HepG2 (cell line): Measurements from ENCODE around the gene ORMDL2. TPM values are rescaled to one million over a fixed set of nuclear protein-coding genes. Genes with fewer than 3 reads are reported as not detected.

ENCODE experiments used
- AGO1 ChIP-seq: fragments of 200-400 bp; formaldehyde crosslinking; IDR thresholded peaks from 2 replicates; pipeline ENCODE4 v1.6.1; 2017; ENCODE audit warnings: mild to moderate bottlenecking, low read depth, low read length, moderate library complexity; ENCODE audit not compliant: poor library complexity, severe bottlenecking
- FOXO4 ChIP-seq: sonication (generic); formaldehyde crosslinking; conservative IDR thresholded peaks from 2 replicates; pipeline ENCODE4 v1.8.1; 2023; ENCODE audit warnings: missing genetic modification reagents
- KDM6A ChIP-seq: IDR thresholded peaks from 2 replicates; pipeline ENCODE4 v1.6.1; 2016; ENCODE audit warnings: low read depth
- MED8 ChIP-seq: sonication (generic); formaldehyde crosslinking; IDR thresholded peaks from 2 replicates; pipeline ENCODE4 v1.8.1; 2023; ENCODE audit warnings: mild to moderate bottlenecking, missing genetic modification reagents; ENCODE audit not compliant: insufficient replicate concordance
- MIER3 ChIP-seq: IDR thresholded peaks from 2 replicates; pipeline ENCODE4 v1.6.1; 2016; ENCODE audit warnings: missing compliant biosample characterization, borderline replicate concordance
- POGZ ChIP-seq: sonication (generic); formaldehyde crosslinking; IDR thresholded peaks from 2 replicates; pipeline ENCODE4 v1.4.0; 2020; ENCODE audit warnings: mild to moderate bottlenecking, missing genetic modification reagents
- POLR2A ChIP-seq, 2 experiments: IDR thresholded peaks; 2 replicates each; pipeline ENCODE4 v1.6.1; 2011; ENCODE audit warnings: low read depth in 2 of 2, low read length in 2 of 2, mild to moderate bottlenecking in 1 of 2, moderate library complexity in 1 of 2; ENCODE audit not compliant: insufficient read depth in 1 of 2
- RBFOX2 ChIP-seq: fragments of 200-400 bp; formaldehyde crosslinking; IDR thresholded peaks from 2 replicates; pipeline ENCODE4 v1.6.1; 2017; ENCODE audit warnings: low read depth, mild to moderate bottlenecking, low read length
- SCMH1 ChIP-seq: sonication (generic); formaldehyde crosslinking; IDR thresholded peaks from 2 replicates; pipeline ENCODE4 v1.9.0; 2021; ENCODE audit warnings: missing genetic modification reagents, mild to moderate bottlenecking, borderline replicate concordance
- SRY ChIP-seq: sonication (generic); formaldehyde crosslinking; IDR thresholded peaks from 2 replicates; pipeline ENCODE4 v1.8.0; 2022; ENCODE audit warnings: mild to moderate bottlenecking, missing genetic modification reagents
- TFDP2 ChIP-seq: sonication (generic); formaldehyde crosslinking; IDR thresholded peaks from 2 replicates; pipeline ENCODE4 v1.4.0; 2020; ENCODE audit warnings: missing genetic modification reagents
- ZBTB38 ChIP-seq: sonication (generic); formaldehyde crosslinking; IDR thresholded peaks from 2 replicates; pipeline ENCODE4 v1.5.1; 2020; ENCODE audit warnings: mild to moderate bottlenecking, missing genetic modification reagents
- ZFY ChIP-seq: sonication (generic); formaldehyde crosslinking; IDR thresholded peaks from 2 replicates; pipeline ENCODE4 v1.4.0; 2020; ENCODE audit warnings: missing genetic modification reagents
- ZIK1 ChIP-seq: sonication (generic); formaldehyde crosslinking; IDR thresholded peaks from 2 replicates; pipeline ENCODE4 v1.5.0; 2020; ENCODE audit warnings: mild to moderate bottlenecking, low read depth, missing genetic modification reagents, borderline replicate concordance
- ZMYM3 ChIP-seq: sonication (generic); formaldehyde crosslinking; IDR thresholded peaks from 2 replicates; pipeline ENCODE4 v1.5.1; 2020; ENCODE audit warnings: mild to moderate bottlenecking, missing genetic modification reagents
- ZNF101 ChIP-seq: sonication (generic); formaldehyde crosslinking; IDR thresholded peaks from 2 replicates; pipeline ENCODE4 v1.4.0; 2020; ENCODE audit warnings: mild to moderate bottlenecking, low read depth, missing genetic modification reagents, borderline replicate concordance
- ZNF136 ChIP-seq: sonication (generic); formaldehyde crosslinking; IDR thresholded peaks from 2 replicates; pipeline ENCODE4 v1.8.1; 2022; ENCODE audit warnings: low read depth, mild to moderate bottlenecking, moderate library complexity, missing genetic modification reagents
- ZNF180 ChIP-seq: sonication (generic); formaldehyde crosslinking; IDR thresholded peaks from 2 replicates; pipeline ENCODE4 v1.4.0; 2020; ENCODE audit warnings: low read depth, missing genetic modification reagents, borderline replicate concordance
- ZNF235 ChIP-seq: sonication (generic); formaldehyde crosslinking; IDR thresholded peaks from 2 replicates; pipeline ENCODE4 v1.8.1; 2023; ENCODE audit warnings: mild to moderate bottlenecking, missing genetic modification reagents, borderline replicate concordance
- ZNF543 ChIP-seq: sonication (generic); formaldehyde crosslinking; IDR thresholded peaks from 2 replicates; pipeline ENCODE4 v1.4.0; 2020; ENCODE audit warnings: mild to moderate bottlenecking, missing genetic modification reagents
- ZNF607 ChIP-seq: sonication (generic); formaldehyde crosslinking; IDR thresholded peaks from 2 replicates; pipeline ENCODE4 v1.5.1; 2020; ENCODE audit warnings: missing genetic modification reagents, mild to moderate bottlenecking, borderline replicate concordance
- ZSCAN30 ChIP-seq: sonication (generic); formaldehyde crosslinking; IDR thresholded peaks from 2 replicates; pipeline ENCODE4 v1.5.0; 2020; ENCODE audit warnings: mild to moderate bottlenecking, missing genetic modification reagents
- polyA plus RNA-seq, 8 experiments: library from polyadenylated mRNA; depleted of rRNA in 3 of 8; stranded (reverse) in 7 of 8; unstranded in 1 of 8; fragments of >200 nt; fragmentation: Illumina TruSeq in 4 of 8; extraction: Trizol in 4 of 8; gene quantifications; 2 replicates each; pipeline versions ENCODE4 v1.2.1 to v1.2.3, GENCODE V29; 2011 to 2016; ENCODE audit warnings: low read depth in 4 of 8, missing spikeins in 1 of 8, mixed read lengths in 1 of 8; ENCODE audit not compliant: insufficient read depth in 1 of 8
- total RNA-seq, 5 experiments: library from RNA; depleted of rRNA; stranded (reverse); fragments of >200 nt; fragmentation: Illumina TruSeq; extraction: Trizol; gene quantifications; 2 replicates each; pipeline ENCODE4 v1.2.3, GENCODE V29; 2016; ENCODE audit warnings: low read depth in 1 of 5
- TF ChIP-seq, protein P1 (sequence below): sonication (generic); formaldehyde crosslinking; IDR thresholded peaks from 2 replicates; pipeline ENCODE4 v1.4.0; 2020; ENCODE audit warnings: missing genetic modification reagents, borderline replicate concordance
- TF ChIP-seq, protein P2 (sequence below): sonication (generic); formaldehyde crosslinking; conservative IDR thresholded peaks from 2 replicates; pipeline ENCODE4 v1.4.0; 2020; ENCODE audit warnings: missing genetic modification reagents

Gene ORMDL2
- total and polyA plus RNA-seq, 2 of the 13 experiments (the other 11 are each of a cell fraction or from before 2014, with no cell fraction given) = 24.0 to 28.6 TPM

- TF ChIP-seq, protein P1, sequence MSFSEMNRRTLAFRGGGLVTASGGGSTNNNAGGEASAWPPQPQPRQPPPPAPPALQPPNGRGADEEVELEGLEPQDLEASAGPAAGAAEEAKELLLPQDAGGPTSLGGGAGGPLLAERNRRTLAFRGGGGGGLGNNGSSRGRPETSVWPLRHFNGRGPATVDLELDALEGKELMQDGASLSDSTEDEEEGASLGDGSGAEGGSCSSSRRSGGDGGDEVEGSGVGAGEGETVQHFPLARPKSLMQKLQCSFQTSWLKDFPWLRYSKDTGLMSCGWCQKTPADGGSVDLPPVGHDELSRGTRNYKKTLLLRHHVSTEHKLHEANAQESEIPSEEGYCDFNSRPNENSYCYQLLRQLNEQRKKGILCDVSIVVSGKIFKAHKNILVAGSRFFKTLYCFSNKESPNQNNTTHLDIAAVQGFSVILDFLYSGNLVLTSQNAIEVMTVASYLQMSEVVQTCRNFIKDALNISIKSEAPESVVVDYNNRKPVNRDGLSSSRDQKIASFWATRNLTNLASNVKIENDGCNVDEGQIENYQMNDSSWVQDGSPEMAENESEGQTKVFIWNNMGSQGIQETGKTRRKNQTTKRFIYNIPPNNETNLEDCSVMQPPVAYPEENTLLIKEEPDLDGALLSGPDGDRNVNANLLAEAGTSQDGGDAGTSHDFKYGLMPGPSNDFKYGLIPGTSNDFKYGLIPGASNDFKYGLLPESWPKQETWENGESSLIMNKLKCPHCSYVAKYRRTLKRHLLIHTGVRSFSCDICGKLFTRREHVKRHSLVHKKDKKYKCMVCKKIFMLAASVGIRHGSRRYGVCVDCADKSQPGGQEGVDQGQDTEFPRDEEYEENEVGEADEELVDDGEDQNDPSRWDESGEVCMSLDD = no peak
- TF ChIP-seq ZBTB38 (CRISPR knock-in tag) = no peak
- no peak for TF ChIP-seq MED8
- TF ChIP-seq ZNF607 (CRISPR knock-in tag) = peak; percentile 63; the same call in 1 of the 2 replicates
- peak; percentile 54; the same call in 1 of the 2 replicates for TF ChIP-seq RBFOX2
- TF ChIP-seq ZNF180 (CRISPR knock-in tag) = no peak
- TF ChIP-seq KDM6A (CRISPR knock-in tag) = no peak
- TF ChIP-seq POGZ (CRISPR knock-in tag) = no peak; the same call in 1 of the 2 replicates
- TF ChIP-seq ZNF136 (CRISPR knock-in tag) = no peak
- no peak for TF ChIP-seq ZSCAN30
- TF ChIP-seq POLR2A (IDR thresholded peaks at IDR 0.05; ENCODE audit: insufficient read depth in 1 of 2, low read depth in 2 of 2, low read length in 2 of 2) = peak; percentile 70 to 88
- TF ChIP-seq ZNF235 (CRISPR knock-in tag) = no peak
- TF ChIP-seq SRY (CRISPR knock-in tag) = no peak
- TF ChIP-seq ZFY = peak; percentile 58
- no peak for TF ChIP-seq AGO1
- TF ChIP-seq, protein P2, sequence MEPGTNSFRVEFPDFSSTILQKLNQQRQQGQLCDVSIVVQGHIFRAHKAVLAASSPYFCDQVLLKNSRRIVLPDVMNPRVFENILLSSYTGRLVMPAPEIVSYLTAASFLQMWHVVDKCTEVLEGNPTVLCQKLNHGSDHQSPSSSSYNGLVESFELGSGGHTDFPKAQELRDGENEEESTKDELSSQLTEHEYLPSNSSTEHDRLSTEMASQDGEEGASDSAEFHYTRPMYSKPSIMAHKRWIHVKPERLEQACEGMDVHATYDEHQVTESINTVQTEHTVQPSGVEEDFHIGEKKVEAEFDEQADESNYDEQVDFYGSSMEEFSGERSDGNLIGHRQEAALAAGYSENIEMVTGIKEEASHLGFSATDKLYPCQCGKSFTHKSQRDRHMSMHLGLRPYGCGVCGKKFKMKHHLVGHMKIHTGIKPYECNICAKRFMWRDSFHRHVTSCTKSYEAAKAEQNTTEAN (CRISPR knock-in tag) = no peak
- TF ChIP-seq ZMYM3 (CRISPR knock-in tag) = no peak
- no peak for TF ChIP-seq FOXO4 (CRISPR knock-in tag)
- no peak for TF ChIP-seq ZNF101
- TF ChIP-seq ZIK1 (CRISPR knock-in tag) = no peak
- TF ChIP-seq MIER3 (CRISPR knock-in tag) = peak; percentile 39; the same call in 1 of the 2 replicates
- TF ChIP-seq SCMH1 (CRISPR knock-in tag) = no peak
- TF ChIP-seq ZNF543 (CRISPR knock-in tag) = no peak
- TF ChIP-seq TFDP2 (CRISPR knock-in tag) = peak; percentile 97
Measured at GRCh38 chr12:55817345-55818139, at the start of gene ORMDL2, which contains the start of gene SARNP (continued).
